Effector memory CD4-positive, alpha-beta T cell (primary cell): ENCODE data around the gene ATG7.

Source experiments
- DNase-seq, 3 donors: peaks; one replicate each; pipeline ENCODE4 v3.0.0-alpha.2; 2020
- H3K27ac ChIP-seq: 2 replicates; pipeline ENCODE4 v1.7.0; 2013; ENCODE audit warnings: mild to moderate bottlenecking, low read length, moderate library complexity; ENCODE audit not compliant: insufficient read depth, poor library complexity, severe bottlenecking
- H3K27me3 ChIP-seq: replicated peaks from 2 replicates; pipeline ENCODE4 v1.7.0; 2013; ENCODE audit warnings: mild to moderate bottlenecking, low read length; ENCODE audit not compliant: insufficient read depth, control insufficient read depth, poor library complexity, severe bottlenecking
- H3K36me3 ChIP-seq: 2 replicates; pipeline ENCODE4 v1.7.0; 2013; ENCODE audit warnings: mild to moderate bottlenecking, low read length, moderate library complexity; ENCODE audit not compliant: control insufficient read depth, insufficient read depth
- H3K4me1 ChIP-seq: 2 replicates; pipeline ENCODE4 v1.7.0; 2013; ENCODE audit warnings: low read length, mild to moderate bottlenecking; ENCODE audit not compliant: control insufficient read depth, insufficient read depth, poor library complexity, severe bottlenecking
- H3K4me3 ChIP-seq: 2 replicates; pipeline ENCODE4 v1.7.0; 2013; ENCODE audit warnings: low read length, low read depth, mild to moderate bottlenecking; ENCODE audit not compliant: insufficient read depth, poor library complexity, severe bottlenecking
- H3K9me3 ChIP-seq: 2 replicates; pipeline ENCODE4 v1.7.0; 2013; ENCODE audit warnings: mild to moderate bottlenecking, low read length, moderate library complexity; ENCODE audit not compliant: control insufficient read depth

ATG7 gene

DNA sequence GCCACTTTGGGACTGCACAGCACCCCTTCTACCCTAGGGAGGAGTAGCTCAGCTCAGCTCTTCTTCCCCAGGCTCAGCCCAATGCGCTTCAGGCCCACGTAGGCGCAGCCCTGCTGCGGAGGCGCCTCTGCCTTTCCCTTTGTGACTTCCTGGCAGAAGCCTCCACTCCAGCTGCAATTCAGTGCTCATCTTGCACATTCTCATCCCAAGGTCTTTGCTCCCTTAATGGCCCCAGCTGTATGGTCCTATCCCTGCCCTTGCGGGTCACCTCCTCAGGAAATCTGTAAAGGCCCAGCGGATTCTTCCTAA is 262.6 kb downstream of the ATG7 start:
- Histone ChIP-seq H3K9me3 (no peaks in the 10 kb centered on the region), H3K27me3 (no peaks in the 10 kb centered on the region), H3K4me1 (no peaks in the 10 kb centered on the region), H3K27ac (no peak overlapping the region), H3K4me3 (no peak overlapping the region), H3K36me3 (no peaks in the 10 kb centered on the region)
- no peak for DNase-seq

DNA sequence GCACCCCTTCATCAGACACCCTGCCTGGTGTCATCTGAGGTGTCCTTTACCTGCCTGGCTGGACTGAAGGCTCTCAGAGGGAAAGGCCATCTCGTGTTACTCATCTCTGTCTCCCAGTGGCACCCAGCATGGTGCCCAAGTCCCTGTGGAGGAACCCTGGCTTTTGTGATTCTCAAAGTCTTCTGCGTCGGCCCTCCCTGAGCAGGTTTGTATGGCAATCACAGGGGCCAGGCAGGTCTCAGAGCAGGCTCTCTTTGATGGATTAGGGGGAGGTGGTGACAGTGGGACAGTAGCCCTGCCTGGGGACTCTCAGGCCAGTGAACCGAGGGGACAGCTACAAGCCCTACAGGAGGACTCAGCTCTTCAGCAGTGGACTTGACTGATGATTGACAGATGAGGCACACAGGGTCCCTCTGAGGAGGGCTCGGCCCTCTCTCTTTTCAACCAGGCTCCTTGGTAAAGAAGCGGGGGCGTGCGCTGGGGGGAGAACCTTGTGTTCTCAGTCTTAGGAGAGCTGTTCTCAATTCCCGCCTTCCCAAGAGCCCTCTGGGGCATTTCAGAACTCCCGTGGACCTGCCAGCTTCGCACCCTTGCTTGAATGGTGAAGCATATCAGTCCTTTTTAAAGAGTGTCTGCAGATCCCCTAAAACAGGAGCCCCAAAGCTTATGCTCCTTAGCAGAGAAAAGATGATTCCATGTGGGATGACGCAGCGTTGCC is 263.2 kb downstream of the ATG7 start:
- no peak overlapping the region for H3K27ac ChIP-seq
- no peaks in the 10 kb centered on the region for H3K27me3 ChIP-seq
- H3K4me1 ChIP-seq, result no peaks in the 10 kb centered on the region
- no peaks in the 10 kb centered on the region for H3K36me3 ChIP-seq
- no peak overlapping the region for H3K4me3 ChIP-seq
- no peaks in the 10 kb centered on the region for H3K9me3 ChIP-seq
- no peak for DNase-seq

GRCh38 chr3:11536132-11536935 is 264.1 kb downstream of the ATG7 start:
- no peaks in the 10 kb centered on the region for H3K36me3 ChIP-seq
- H3K9me3 ChIP-seq, result no peaks in the 10 kb centered on the region
- no peak overlapping the region for H3K4me3 ChIP-seq
- H3K27me3 ChIP-seq, result no peaks in the 10 kb centered on the region
- DNase-seq, result no peak
- H3K4me1 ChIP-seq, result no peaks in the 10 kb centered on the region
- no peak overlapping the region for H3K27ac ChIP-seq

DNA sequence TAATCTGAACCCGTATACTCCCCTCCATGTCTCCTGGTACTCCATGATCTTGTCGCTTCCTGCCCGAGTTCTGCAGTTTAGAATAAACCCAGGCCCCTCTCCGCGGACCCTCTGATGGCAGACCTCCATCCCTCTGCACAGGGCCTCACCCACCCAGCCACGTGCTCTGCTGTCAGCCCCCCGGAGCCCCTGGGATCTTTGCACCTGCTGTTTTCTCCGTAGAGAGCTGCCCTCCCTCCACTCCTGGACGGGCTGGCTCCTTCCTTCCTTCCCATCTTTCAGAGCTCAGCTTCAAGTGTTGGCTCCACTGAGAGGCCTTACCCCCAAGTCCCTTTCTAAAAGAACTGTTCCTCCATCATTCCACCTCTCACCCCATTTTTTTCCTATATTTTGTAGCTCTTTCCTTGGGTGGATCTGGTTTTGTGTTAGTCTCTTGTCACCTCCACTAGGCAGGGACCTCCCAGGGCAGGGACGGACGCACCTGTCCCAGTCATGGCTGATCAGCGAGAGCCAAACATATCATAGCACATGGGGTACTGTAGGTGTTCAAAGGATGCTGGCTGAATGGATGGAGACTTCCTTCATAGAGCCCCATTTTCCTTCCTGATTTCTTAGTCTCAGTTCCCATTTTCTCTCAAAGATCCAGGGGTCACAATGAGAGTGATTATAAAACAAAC is 264.9 kb downstream of the ATG7 start:
- Histone ChIP-seq H3K27ac (no peak overlapping the region), H3K36me3 (no peaks in the 10 kb centered on the region), H3K4me3 (no peak overlapping the region), H3K27me3 (no peaks in the 10 kb centered on the region), H3K4me1 (no peaks in the 10 kb centered on the region), H3K9me3 (no peaks in the 10 kb centered on the region)
- no peak for DNase-seq

DNA sequence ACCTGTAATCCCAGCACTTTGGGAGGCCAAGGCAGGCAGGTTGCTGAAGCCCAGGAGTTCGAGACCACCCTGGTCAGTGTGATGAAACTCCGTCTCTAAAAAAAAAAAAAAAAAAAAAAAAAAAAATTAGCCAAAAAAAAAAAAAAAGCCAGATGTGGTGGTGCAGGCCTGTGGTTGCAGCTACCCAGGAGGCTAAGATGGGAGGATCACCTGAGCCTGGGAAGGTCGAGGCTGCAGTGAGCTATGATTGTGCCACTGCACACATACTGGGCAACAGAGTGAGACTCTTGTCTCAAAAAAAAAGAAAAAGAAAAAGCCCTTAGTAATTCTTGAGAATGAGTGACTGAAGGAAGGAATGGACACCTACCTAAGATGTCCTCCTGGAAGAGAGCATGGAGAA is 266.4 kb downstream of the ATG7 start:
- no peaks in the 10 kb centered on the region for H3K9me3 ChIP-seq
- DNase-seq, result no peak
- H3K36me3 ChIP-seq, result no peaks in the 10 kb centered on the region
- H3K4me3 ChIP-seq, result no peak overlapping the region
- no peaks in the 10 kb centered on the region for H3K27me3 ChIP-seq
- no peaks in the 10 kb centered on the region for H3K4me1 ChIP-seq
- H3K27ac ChIP-seq, result no peak overlapping the region

- Histone ChIP-seq H3K9me3 (no peaks in the 10 kb centered on the region), H3K36me3 (no peaks in the 10 kb centered on the region), H3K4me3 (no peak overlapping the region), H3K27ac (no peak overlapping the region), H3K27me3 (no peaks in the 10 kb centered on the region), H3K4me1 (no peaks in the 10 kb centered on the region)
- no peak for DNase-seq
These were observed 267.0 kb downstream of the ATG7 start for GRCh38 chr3:11539218-11539617.

DNA sequence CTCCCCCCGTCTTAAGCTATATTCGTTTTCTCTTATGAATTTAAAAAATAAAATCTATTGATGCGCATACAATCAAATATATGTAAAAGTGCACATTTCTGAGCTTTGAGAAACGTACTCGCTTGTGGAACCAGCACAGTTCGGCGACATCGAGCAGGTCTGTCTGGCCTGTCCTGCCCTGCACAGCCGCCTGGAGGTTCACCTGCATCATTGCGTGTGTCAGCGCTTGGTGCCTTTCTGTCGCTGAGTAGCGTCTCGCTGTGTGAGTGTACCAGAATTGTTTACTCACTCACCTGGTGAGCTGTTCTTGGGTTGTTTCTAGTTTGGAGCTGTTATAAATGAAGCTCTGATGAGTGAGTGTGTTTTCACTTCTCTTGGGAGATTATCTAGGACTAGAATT is 267.5 kb downstream of the ATG7 start:
- H3K27me3 ChIP-seq, result no peaks in the 10 kb centered on the region
- no peaks in the 10 kb centered on the region for H3K4me1 ChIP-seq
- no peak for DNase-seq
- no peak overlapping the region for H3K27ac ChIP-seq
- H3K9me3 ChIP-seq, result no peaks in the 10 kb centered on the region
- H3K36me3 ChIP-seq, result no peaks in the 10 kb centered on the region
- no peak overlapping the region for H3K4me3 ChIP-seq

DNA sequence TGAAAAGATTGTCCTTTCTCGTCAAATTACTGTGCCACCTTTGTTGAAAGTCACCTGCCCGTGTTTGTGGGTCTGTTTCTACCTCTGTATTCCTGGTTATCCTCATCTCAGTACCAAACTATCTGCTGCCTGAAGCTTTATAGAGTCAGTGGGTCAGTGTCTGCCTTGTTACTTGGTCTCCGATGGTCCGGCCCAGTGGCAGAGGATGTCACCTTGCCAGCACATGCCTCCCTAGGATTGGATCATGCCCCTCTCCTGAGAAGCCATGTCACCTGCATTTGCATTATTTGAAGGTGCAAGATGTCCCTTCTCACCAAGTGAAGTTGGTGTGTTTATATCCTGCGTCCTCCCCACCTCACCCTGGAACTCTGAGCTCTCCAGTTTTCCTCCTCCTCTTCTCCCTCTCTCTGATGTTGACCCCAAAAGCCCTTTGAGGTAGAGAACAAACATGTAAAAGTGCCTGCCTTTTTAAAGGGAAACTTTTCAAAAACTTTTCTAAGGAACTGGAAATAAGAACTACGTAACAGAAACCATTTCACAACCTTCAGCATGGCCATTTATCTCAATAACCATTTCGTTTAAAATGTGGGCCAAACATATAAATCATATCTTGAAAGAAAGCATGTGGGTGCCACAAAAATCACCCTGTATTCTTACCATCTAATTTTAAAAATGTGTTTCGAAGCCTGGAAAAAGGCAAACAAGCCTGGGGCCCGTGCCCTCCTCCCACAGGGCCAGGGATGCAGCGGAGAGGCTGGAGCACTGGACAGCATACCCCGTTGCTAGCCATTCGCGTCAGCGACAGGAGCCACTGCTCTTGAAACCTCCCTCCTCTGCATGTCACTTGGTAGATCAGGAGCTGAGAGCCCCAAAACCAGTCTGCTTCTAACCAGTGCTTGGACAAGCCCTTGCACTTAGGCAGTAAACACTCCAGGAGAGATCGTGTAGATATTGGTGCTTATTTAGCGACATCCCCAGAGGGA is 269.4 kb downstream of the ATG7 start:
- H3K4me1 ChIP-seq, result no peaks in the 10 kb centered on the region
- no peak overlapping the region for H3K4me3 ChIP-seq
- no peaks in the 10 kb centered on the region for H3K27me3 ChIP-seq
- H3K9me3 ChIP-seq, result no peaks in the 10 kb centered on the region
- DNase-seq, result no peak
- no peaks in the 10 kb centered on the region for H3K36me3 ChIP-seq
- H3K27ac ChIP-seq, result no peak overlapping the region

DNA sequence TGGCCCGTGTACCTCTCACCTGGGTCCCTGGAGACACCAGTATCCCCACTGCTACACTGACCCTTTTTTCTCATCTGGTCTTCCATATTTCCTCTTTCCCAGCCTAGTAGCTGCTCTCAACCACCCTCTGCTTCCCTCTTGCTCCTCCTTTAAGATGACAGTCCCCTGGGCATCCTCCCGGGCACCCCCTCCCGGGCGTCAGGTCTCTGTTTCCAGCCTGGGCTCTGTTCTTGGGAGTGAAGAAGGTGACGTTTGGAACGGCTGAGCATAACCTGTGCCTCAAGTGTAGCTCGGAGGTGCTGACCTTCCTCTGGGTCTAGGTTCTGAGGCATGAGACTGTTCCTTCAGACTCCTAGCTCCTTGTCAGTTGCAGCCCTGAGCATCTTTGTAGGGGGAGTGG is 270.4 kb downstream of the ATG7 start:
- no peaks in the 10 kb centered on the region for H3K4me1 ChIP-seq
- H3K9me3 ChIP-seq, result no peaks in the 10 kb centered on the region
- no peaks in the 10 kb centered on the region for H3K27me3 ChIP-seq
- DNase-seq, result no peak
- no peak overlapping the region for H3K27ac ChIP-seq
- no peaks in the 10 kb centered on the region for H3K36me3 ChIP-seq
- H3K4me3 ChIP-seq, result no peak overlapping the region
